GM20000 (cell line): ENCODE measurements around the gene PROM1.

Source experiments
- DNase-seq: peaks from one replicate; pipeline ENCODE4 v3.0.0; 2012; ENCODE audit warnings: low spot score
- TF ChIP-seq, protein P1 (sequence below): IDR thresholded peaks from 2 replicates; pipeline ENCODE4 v1.5.1; 2012; ENCODE audit warnings: mild to moderate bottlenecking, control low read depth; ENCODE audit errors: extremely low read depth, missing control alignments

PROM1 gene

DNA sequence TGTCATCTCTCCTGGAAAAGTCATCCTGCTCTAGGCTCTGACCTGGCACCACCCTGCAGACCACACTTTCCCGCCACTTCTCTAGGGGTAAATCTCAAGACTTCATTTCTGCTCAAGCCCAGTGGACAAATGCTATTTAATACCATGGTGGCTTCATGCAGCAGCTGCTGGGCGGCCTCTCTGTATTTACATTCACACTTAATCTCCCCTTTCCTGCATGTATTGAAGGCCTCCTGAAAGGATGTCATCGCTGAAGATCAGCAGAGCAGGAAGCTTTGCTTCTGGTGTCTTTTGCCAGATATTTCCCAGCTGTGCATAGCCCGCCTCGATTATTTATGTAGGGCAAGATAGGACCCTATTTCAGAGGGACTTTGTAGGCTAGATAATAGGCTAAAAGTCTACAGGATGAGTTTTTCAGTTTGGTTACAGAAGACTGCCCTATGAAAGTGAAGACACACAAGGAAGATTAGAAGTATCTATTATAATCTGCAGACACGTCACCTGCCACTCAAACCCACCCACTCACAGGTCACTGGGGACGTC lies 17.2 kb downstream of the PROM1 start:
- TF ChIP-seq, protein P1, sequence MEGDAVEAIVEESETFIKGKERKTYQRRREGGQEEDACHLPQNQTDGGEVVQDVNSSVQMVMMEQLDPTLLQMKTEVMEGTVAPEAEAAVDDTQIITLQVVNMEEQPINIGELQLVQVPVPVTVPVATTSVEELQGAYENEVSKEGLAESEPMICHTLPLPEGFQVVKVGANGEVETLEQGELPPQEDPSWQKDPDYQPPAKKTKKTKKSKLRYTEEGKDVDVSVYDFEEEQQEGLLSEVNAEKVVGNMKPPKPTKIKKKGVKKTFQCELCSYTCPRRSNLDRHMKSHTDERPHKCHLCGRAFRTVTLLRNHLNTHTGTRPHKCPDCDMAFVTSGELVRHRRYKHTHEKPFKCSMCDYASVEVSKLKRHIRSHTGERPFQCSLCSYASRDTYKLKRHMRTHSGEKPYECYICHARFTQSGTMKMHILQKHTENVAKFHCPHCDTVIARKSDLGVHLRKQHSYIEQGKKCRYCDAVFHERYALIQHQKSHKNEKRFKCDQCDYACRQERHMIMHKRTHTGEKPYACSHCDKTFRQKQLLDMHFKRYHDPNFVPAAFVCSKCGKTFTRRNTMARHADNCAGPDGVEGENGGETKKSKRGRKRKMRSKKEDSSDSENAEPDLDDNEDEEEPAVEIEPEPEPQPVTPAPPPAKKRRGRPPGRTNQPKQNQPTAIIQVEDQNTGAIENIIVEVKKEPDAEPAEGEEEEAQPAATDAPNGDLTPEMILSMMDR, result no peak
- no peak for DNase-seq

- TF ChIP-seq, protein P1, result no peak
- no peak for DNase-seq
These were observed 18.8 kb downstream of the PROM1 start for GRCh38 chr4:16065066-16065465.

- DNase-seq, result no peak
- TF ChIP-seq, protein P1, result no peak
These were observed 21.2 kb downstream of the PROM1 start for GRCh38 chr4:16062601-16063000.

DNA sequence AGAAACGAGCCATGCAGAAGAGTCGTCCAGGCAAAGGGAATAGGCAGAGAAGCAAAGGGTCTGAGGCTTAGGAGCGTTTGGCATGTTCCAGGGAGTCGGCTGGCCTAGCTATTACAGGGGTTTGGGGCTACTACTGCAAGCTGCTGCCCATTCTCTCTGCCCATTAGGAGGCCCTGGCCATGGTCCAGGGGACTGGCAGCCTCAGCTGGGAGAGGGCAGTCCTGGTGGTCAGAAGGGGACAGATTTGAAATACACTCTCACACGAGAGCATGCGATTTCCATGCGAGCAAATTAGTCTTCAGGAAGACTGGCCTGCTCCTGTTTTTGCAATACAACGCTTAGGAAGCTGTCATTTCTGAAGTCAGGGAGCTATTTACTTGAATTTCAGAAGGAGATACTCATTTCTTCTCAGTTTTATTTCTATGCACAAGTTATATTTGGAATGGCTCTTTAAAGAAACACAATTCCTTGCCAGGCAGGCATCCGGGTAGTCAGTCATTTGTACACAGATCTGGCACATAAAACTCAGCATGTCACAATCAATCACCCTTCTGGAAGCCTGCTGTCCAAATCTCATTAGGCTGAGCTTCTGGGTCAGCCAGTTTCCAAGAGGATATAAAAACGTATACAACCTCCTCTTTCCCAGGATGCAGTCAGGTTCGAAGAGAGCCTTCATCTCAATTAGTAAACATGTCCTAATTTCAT lies 27.0 kb downstream of the PROM1 start:
- DNase-seq, result no peak
- TF ChIP-seq, protein P1, result no peak

GRCh38 chr4:16055873-16056272 lies 27.9 kb downstream of the PROM1 start:
- DNase-seq, result no peak
- TF ChIP-seq, protein P1, result no peak

DNA sequence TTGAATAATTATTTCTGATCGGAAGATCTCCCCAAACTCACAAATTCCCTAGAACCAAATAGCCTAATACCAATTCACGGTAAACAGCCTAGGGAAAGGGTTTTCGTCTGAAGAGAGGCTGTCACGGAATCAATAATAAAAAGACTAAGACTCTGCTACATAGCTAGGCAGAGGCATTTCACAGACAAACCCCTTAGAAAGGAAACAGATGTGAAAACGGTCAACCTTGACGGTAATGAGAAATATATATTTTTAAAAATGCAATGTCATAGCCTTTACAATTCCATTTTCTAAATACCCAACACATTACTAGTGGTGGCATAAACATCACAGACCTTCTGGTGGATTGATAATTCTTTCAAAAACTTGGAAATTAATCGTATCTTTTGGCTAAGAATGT lies 28.4 kb downstream of the PROM1 start:
- DNase-seq, result no peak
- TF ChIP-seq, protein P1, result no peak

DNA sequence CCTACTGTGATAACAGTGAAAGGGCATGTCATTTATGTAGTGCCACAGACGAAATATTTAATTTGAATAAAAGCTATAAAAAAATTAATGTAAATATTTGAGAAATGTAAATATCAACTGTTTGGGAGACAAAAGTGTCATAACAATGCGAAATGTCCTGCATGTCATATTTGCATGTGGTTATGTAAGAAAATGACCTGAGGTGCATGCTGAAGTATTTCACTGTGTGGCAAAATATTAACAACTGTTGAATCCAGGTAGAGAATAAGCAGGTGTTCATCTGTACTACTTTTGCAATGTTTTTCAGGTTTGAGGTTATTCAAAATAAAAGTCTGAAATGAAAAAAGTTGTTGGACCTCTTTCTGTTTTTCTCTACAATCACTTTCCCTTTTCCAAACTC lies 30.9 kb downstream of the PROM1 start:
- TF ChIP-seq, protein P1, result no peak
- DNase-seq, result no peak
